Inflammatory macrophage (primary cell): ENCODE results near the gene KMO.

Experiments used
- DNase-seq, 2 donors: peaks; one replicate each; pipeline ENCODE4 v3.0.0-alpha.2; 2020 to 2022

KMO gene

DNA sequence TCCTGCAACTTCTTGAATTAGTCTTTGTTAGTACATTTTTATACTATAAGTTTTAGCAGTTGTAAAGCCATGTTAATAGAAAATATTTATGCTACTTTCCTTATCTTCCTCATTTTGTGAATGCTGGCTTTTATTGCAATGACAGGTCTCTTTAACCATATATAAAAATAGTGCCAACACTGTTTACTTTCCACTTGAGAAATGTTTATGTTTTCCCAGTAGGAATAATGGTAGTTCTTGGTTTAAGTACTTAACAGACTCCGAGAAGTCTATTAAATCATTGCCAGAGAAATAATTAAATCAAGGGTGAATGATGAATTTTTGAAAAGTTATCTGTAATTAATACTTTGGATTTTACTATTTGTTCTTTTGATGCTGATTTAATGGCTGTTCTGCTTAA, 98.3 kb downstream of the KMO start:
- no peak for DNase-seq

DNA sequence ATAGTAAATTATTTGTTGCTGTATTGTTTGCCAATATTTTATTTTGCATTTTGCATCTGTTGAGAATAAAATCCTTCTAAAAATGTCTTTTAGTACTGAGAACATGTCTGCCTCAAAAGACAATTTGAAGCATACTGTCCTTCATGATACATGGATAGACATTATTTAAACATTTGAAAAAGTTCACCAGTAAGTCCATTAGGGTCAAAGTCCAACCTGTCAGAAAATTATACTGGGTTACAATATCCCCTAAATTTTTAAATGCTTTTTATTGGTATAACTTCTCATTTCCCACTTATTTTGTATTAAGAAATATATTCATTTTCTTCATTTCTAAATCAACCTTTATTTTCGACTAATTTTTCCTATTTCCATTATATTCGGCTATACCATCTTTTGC, 98.7 kb downstream of the KMO start:
- DNase-seq: no peak

DNA sequence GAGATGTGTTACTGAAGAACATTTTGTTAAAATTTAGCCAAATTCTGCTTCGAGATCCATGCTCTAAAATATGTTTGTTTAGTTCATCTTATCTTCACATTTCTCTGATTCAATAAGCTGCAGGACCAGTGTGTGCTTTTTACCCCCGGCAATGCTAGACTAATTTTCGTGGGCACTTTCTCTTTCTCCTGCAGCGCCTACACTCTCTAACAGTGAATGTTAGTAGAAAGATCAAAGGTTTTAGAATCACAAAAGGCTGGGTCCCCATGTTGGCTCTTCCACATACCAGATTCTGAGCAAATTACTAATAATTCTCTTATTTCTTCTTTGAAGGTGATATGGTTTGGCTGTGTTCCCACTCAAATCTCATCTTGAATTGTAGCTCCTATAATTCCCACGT, 99.5 kb downstream of the KMO start:
- no peak for DNase-seq

DNA sequence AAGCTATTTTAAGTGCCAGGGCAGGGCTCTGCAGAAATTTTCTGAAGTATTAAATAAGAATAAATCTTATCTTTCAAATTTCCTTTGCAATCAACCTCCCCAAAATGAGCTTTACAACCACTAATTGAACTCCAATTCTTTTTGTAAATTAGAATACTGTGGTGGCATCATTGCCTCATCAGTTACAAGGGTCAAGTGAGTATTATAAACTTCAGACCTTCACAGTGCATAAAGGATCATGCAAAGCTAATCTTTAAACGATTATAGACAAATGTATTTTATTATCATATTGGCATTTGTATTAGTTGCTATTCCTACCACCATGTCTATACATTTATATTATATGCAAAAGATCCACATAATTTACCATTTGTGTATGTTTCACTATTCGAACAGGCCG, 100.8 kb downstream of the KMO start:
- no peak for DNase-seq

DNA sequence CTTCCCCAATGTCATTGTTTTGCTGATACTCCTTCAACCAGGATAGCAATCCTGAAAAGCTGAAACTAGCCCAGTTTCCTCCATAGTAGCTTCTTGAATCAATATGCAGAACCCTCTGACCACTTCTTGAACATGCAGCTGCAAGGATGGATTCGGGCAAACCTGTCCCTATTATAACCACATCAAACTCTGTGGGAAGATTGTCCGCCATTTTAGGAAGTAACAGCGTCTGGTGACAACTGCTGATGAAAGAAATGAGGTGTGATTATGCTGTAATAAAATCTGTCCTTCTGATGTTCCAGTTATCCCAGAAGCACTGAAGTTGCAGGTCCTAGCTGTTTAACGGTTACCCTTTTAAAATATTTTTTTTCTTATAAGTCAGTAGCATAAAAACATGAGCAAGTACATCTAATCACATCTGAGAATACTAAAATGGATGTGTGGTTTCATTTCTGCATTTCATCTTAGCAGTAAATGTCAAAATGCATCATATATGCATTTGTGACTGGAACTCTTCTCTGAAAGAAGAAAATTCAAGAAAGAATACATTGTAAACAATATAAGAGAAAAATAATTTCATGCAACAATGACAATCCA, 103.5 kb downstream of the KMO start:
- no peak for DNase-seq

DNA sequence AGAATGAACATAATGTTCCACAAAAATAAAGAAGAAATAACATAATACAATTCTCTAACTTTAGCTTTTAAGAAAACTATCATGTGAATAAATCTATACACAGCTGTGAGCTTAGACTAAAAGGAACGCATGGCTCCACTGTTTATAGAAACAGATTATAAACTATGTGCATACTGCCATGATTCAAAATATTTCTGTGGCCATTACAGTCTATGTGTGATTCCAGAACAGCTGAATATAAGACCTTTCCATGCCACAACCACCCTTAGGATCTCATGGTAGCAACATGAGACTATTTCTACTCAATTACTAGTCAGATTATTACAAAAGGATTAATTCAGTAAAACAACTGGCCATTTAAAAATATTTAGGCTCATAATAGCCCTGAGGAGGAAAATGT, 104.1 kb downstream of the KMO start:
- no peak for DNase-seq

DNA sequence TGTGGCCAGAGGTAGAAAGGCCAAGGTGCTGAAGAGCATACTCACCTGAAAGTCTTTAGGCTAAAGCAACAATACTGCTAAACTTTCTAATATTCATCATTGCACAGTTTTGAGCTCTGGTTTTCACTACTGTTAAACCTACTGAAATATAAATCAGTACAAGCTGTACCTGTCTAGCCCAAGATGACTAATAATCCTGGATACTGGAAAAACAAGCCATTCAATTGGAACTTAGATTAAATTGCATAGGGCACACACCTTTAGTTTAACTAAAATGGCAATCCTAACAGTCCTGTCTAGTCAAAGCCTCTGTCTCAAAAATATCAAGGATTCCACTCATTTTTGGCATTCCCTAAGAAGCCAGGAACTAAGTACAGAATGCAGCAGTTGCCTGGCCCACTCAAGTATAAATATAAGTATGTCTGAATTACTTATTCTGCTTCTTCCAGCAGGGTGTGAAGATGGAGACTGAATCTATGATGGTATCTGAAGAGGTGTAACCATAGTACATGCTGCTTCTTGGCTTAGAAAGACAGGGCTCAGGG, 104.9 kb downstream of the KMO start:
- no peak for DNase-seq

DNA sequence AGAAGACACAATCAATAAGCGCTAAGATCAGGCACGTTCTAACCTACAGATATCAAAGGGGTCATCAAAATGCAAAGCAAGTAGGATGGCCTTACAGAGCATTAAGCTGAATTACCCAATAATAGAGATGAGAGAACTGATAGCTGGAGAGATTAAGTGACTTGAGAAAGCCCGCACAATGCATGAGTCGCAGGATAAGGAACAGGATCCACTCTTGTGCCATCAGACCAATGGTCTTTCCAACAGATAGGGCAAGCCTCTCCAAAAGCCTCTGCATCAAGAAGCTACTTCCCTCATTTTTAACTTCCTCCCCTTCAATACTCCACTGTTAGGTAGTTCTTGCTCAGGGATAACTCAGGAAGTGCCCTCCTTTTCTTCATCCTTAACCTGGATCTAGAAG, 105.4 kb downstream of the KMO start:
- DNase-seq: peak; percentile 75 to 76

DNA sequence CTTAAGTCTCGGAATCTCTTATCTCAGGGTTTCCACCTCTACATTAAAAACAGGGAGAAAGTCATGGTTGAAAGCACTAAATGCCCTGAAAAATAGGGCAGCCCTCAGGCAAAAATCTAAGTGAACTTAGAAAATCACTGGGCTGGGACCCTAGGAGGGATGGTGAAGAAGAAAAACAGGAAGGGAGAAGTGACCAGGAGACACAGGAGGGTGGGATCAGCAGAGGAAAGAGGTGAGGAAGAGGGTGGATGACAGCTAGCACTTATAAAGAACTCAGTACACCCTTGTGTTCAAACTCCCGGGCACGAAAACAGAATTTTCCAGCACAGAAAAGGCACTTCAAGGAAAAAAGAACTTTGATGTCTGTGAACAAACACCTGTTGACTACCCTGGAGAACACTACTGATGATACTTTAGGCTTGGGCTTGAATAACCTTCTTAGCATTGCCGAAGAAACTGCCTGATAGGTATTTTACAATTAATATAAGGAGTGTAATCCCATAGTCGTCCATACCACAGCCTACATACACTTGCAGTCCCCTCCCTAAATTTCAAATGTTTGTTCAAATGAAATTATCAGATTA, 106.0 kb downstream of the KMO start:
- DNase-seq: no peak

DNA sequence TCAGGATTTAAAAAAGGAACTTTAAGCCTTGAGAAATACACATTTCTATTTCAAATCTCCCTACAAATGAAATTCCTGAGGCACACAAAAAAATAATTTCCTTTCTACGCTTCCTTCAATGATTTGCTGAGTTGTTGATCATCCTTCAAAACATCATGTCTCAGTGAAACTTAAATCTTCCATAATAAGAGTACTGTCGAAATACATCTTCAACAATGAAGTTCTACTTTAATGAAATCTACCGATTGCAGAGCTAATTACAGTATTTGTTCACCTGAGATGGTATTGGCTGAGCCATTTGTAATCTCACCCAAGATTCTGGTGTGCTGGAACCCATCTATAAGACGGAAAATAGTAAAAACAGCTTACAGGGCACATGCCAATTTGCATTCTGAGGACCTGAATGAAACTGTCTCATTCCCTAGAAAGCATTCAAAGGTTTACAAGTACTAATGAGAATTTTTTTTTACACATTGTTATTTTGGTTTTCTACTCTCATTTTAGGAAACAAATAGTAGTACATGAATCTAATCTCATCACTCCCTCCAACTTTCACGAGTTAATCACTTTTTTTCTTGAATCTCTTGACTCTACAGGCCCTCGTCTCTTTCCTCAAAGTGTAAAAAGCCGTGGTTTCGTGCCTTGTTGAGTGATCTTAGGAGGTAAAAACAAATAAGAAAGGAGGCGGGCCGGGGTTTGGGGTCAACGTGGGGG, 106.9 kb downstream of the KMO start:
- peak in 1 of 2 donors; percentile 3 for DNase-seq

DNA sequence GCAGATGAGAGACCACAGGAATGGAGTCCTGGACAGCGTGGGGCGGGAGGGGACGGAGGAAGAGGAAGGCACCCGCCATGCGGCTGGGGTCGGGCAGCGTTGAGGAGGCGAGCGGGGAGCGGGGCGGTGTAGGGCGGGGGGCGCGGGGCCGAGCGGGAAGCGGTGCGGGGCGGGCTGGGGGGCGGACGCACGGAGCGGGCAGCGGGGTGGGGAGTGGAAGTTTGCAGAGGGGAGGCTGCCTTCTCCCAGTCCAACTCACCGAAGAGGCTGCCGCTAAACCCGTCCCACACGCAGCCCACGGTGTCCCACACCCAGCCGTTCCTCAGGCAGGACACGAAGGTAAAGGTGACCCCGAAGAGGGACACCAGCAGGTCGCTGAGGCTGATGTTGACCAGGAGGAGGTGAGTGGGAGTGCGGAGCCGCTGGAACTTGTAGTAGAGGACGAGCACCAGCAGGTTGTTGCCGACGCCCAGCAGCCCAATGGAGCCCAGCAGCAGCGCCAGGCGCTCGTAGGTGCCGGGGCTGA, 107.5 kb downstream of the KMO start:
- DNase-seq: no peak

DNA sequence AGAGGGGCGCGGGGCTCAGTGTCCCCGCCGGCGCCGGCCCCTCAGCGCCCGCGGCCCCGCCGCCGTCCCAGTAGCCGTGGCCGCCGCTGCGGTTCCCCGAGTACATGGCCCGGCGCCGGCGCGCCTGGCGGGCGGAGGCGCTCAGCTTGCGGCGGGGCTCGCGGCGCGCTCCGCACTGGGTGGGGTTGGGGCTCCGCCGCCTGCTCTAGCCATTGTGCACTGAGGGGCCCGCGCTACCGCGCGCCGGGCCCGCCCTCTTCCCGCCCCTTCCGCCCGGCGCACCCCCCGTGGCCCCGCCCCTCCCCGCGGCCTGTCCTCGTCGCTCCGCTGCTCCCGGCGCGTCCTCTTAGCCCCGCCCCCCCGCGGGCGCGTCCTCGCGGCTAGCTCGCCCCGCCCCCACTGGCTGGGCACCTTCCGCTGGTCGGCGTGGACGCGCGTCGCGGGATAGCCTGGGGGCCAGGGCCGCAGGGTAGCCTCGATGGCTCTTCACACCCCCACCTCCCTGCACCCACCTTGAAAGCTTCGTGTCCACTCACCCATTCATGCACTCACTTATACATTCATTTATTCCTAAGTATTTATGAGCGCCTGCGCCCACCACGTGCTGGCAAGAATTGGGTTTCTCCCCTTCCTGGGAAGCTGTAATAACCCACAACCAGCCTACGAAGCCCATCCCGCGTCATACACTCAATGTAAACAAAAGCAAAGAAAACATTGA, 108.1 kb downstream of the KMO start, which contains the start of the genes CHML and OPN3:
CHML (minus strand) TSS at position 221 of the 718 bp plus-strand sequence. CDS start 4,603 bp downstream, outside the sequence.
OPN3 (minus strand) TSS at position 221 of the 718 bp plus-strand sequence; CDS start at position 106, 115 bp downstream.
- DNase-seq: peak; percentile 95 to 96

DNA sequence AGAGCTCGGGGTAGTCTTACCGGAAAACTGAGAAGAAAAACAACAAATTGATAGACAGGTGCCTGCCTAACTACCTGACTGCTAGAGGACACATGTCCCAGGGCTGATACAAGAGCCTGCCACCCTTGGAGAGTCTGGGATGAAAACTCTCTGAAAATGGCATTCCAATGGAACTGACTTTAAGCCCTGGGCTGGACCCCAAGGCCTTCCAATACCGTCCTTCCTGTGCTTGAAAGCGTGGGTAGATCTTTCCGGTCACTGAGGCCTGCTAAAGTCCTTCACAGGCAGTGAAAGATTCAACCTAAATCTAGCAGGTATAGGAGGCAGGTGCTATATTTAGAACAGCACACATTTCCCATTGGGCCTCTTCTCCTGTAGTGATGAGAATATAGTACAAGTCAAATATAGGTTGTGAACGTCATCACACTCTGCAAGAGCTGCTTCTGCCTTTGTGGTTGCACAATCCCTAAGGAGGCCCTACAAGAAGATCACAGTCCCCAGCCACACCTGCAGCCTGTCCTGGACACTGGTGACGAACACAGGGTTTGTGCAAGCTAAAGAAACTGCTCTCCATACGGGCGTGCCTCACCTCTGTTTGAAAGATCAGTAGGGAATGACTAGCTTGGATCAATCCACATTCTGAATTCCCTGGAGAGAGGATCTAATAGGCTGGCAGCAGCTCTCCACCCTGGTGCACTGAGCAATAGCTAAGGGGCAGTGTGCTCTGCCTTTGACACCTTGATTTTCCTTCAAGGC, 108.9 kb downstream of the KMO start:
- no peak for DNase-seq

DNA sequence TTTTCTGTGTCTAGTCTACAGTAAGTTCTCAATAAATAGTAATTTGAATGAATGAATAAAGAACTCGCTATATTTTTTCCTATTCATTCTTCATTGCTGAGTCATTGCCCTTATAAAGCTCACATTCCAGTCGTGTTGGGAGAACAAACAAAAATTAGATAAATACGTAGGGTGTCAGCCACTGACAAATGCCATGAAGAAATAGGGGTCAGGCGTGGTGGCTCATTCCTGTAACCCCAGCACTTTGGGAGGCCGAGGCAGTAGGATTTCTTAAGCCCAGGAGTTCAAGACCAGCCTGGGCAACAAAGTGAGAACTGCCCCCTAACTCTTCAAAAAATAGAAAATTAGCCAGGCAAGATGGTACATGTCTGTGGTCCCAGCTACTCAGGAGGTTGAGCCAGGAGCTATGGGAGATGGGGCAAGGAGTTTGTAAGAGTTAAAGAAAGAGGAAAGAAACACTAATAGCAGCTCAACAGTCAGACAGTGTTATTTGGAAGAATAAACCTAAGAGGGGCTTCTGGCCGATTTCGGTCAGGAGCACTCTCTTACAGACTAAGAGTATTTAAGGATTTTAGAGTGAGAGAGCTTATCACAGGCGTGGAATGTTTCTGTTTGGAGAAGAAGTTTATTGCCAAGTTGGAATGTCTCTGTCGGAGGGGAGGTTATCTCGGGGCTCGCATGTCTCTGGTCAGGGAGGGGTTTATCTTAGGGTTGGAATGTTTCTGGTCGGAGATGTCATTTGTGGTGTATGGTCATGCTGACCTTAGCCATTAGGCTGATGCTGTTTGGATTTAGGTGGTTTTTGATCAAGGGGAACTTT, 109.8 kb downstream of the KMO start:
- no peak for DNase-seq

DNA sequence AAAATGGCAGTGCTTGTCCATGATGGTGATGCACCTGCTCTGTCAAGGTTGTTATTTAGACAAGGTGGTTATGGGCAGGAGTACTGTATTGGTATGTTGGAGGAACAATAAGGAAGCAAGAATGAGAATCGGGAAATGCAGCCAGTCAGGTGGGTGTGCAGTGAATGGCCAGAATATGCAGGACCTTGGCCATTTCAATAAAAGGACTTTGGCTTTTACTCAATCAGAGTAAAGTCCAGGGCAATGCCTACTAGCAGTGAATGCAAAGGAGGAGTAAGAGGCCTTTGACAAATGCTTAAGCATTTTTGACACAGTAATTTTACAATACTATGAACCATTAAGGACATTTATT, 110.4 kb downstream of the KMO start:
- DNase-seq: no peak

DNA sequence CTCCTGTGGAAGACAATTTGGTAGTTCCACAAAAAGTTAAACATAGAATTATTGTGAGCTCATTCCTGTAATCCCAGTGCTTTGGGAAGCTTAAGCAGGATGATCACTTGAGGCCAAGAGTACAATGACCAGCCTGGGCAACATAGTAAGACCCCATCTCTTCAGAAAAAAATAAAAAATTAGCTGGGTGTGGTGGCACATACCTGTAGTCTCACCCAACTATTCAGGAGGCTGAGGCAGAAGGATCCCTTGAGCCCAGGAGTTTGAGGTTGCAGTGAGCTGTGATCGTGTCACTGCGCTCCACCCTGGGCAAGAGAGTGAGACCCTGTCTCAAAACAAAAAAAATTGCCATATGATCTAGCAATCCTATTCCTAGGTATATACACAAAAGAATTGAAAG, 112.1 kb downstream of the KMO start:
- DNase-seq: no peak

DNA sequence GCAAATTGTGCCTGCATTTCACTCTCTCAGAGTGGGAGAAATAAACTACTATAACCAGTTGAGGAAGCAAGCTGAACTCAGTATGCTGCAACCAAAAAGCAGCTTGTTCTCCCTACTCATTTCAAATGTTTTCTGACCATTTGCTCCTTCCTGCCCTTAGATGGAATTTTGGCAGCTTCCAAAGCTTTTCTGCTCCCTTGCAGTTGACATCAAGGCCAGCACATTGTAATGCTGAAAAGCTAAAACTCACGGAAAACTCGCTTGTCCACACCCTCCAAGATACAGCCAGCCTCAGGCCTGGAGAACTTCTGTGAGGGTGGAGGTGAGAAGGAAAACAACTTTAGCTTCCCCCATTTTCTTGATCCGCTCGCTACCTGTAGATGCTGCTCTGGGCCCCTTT, 113.0 kb downstream of the KMO start:
- no peak for DNase-seq
